Measurements from ENCODE around the gene EID2B.

The EID2B gene

DNA sequence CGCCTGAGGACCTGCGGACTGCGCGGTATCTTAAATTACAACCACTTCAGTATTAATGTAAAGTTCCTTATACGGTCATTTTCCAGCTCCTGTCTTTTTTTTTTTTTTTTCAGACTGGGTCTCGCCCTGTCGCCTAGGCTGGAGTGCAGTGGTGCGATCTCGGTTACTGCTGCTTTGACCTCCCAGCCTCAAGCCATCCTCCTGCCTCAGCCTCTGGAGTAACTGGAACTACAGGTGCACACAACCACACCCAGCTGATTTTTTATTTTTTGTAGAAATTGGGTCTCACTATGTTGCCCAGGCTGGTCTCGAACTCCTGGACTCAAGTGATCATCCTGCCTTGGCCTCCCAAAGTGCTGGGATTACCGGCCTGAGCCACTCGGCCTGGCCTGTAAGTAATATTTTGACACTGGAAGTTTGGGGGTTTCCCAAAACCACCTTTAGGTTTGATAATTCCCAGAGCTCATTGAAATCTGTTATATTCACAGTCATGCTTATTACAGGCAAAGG, 406 bp upstream of the EID2B start:
- DNase-seq (ENCODE audit: low read depth in 1 of 2, low spot score in 1 of 2), result no peak

DNA sequence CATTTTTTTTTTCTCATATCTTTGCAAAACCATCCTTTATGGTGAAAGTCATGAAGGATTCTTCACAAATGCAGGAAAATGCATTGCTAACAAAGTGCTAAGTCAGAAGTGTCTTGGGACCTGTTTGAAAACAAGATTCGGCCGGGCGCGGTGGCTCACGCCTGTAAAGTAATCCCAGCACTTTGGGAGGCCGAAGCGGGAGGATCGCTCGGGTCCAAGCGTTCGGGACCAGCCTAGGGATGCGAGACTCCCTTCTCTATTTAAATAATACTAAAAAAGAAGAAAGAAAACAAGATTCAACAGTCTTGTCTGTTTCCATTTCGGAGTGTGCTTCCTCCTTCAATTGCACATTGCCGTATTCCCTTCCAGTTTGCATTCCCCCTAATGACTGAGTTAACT, 819 bp downstream of the EID2B start:
- DNase-seq (ENCODE audit: low read depth in 1 of 2, low spot score in 1 of 2), result no peak

DNA sequence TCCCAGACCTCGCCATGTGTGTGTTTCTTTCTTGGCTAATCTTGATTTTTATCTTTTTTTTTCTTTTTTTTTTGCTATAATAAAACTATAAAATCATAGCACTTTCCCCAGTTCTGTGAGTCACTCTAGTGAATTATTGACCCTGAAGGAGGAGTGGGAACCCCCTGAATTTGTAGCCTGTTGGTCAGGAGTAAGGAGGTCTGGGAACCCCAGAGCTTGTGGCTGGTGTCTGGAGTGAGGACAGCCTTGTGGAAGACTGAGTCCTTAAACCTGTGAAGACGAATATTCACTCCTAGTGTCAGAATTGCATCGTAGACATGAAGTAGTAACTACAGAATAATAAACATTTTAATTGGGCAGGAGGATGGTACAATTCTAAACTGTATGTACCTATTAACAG, 7.4 kb downstream of the EID2B start:
- no peak for DNase-seq (ENCODE audit: low read depth in 1 of 2, low spot score in 1 of 2)

DNA sequence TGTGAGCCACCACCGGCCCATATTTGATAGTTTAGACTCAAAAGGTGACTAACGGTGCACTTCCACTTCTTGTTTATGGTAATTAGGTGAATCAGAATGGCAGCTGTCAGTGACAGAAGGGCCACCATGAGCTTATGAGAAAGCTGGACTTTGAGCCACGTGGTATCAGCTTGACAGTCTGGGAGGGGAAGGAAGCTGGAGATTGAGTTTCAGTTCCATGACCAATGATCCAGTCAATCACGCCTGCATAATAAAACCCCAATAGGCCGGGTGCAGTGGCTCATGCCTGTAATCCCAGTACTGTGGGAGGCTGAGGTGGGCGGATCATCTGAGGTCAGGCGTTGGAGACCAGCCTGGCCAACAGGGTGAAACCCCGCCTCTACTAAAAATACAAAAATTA, 8.2 kb downstream of the EID2B start:
- no peak for DNase-seq (ENCODE audit: low read depth in 1 of 2, low spot score in 1 of 2)

DNA sequence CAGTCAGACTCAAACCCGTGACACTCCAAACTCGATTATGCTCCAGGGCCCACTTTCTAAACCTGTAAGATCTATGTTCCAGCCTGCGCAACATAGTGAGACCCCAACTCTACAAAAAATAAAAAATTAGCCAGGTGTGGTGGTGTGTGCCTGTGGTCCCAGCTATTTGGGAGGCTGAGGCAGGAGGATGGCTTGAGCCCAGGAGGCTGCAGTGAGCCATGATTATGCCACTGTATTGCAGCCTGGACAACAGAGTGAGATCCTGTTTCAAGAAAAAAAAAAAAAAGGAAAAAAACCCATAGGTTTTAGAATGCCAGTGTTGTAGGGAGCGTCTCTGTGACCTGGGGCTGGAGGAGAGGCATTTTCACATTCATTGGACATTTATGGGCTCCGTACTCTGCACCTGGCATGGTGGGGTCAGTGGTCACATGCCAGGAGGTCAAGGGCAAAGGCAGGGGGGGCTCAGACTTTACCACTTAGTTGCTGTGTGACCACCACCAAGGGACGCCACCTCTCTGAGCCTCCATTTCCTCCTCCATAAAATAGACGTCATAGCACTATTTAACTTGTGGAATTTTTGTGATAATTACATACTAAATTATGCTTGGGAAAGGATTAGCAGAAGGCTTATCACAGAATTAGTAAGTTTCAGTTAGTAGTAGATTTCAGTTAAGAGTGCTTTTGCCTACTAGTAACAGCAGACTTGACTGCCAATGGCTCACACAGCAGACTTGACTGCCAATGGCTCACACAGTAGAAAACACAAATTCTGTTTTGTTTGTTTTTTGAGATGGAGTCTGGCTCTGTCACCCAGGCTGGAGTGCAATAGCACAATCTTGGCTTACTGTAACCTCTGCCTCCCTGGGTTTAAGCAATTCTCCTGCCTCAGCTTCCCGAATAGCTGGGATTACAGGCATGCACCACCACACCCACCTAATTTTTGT, 11.8 kb downstream of the EID2B start:
- no peak for DNase-seq (ENCODE audit: low read depth in 1 of 2, low spot score in 1 of 2)

DNA sequence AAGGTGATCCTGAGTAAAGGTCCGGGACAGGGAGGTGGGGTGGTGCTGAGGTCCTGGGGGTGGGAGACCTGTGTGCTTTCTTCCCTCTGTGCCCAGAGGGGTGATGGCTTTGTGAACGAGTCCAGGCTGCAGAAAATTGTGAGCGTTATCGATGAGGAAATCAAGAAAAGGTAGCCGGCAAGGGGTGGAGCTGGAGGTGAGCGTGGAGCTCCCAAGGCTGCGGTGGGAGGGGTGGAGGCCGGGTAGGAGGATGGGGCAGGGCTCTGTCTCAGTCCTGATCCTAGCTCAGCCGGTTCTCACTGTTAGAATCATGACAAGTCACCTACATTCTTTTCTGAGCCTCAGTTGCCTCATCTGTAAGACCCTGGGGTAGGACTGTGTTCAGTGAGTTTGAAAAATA, 13.7 kb downstream of the EID2B start:
- DNase-seq (ENCODE audit: low read depth in 1 of 2, low spot score in 1 of 2), result no peak

DNA sequence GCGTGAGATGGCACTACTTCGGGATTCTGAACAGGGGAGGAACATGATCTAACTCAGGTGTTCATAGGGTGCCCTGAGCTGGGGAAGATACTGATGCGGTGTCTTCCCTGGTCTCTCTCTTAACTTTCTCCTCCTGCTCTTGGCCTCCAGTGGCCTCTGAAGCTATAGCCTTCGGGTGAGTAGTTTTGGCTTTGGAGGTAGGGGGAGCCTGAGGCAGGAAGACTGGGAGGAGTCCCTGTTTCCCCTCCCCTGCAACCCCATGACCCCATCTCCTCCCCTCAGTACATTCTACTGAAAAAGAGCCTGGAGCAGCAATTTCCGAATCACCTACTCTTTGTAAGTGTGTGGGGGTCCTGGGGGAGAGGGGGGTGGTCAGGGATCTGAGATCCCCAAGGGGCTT, 14.2 kb downstream of the EID2B start:
- DNase-seq (ENCODE audit: low read depth in 1 of 2, low spot score in 1 of 2), result no peak

DNA sequence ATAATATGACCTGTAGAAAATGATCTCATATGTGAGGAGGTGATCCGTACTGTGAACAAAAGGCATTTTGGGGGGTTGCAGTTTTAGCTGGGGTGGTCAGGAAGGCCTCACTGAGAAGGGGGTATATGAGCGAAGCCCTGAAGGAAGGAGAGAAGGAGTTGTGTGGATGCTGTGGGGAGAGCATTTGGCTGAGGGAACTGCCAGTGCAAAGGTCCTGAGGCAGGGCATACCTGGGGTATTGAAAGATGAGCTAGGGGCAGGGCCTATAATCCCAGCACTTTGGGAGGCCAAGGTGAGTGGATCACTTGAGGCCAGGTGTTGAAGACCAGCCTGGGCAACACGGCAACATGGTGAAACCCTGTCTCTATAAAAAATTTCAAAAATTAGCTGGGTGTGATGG, 15.2 kb downstream of the EID2B start:
- DNase-seq (ENCODE audit: low read depth in 1 of 2, low spot score in 1 of 2), result no peak

DNA sequence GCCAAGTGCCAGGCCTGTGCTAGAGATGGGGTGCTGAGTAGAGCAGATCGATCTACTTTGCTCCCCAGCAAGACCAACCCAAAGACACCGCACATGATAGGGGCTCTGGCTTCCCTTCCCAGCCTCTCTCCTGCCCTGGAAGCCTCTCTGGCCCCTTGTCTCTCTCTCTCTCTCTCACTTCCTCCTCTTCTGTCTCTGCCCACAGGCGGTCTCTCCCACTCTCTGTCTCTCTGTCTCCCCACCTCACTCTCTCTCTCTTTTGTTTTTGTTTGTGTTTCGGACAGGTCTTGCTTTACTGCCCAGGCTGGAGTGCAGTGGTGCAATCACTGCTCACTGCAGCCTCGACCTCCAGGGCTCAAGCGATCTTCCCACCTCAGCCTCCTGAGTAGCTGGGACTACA, 16.4 kb downstream of the EID2B start:
- no peak for DNase-seq (ENCODE audit: low read depth in 1 of 2, low spot score in 1 of 2)

DNA sequence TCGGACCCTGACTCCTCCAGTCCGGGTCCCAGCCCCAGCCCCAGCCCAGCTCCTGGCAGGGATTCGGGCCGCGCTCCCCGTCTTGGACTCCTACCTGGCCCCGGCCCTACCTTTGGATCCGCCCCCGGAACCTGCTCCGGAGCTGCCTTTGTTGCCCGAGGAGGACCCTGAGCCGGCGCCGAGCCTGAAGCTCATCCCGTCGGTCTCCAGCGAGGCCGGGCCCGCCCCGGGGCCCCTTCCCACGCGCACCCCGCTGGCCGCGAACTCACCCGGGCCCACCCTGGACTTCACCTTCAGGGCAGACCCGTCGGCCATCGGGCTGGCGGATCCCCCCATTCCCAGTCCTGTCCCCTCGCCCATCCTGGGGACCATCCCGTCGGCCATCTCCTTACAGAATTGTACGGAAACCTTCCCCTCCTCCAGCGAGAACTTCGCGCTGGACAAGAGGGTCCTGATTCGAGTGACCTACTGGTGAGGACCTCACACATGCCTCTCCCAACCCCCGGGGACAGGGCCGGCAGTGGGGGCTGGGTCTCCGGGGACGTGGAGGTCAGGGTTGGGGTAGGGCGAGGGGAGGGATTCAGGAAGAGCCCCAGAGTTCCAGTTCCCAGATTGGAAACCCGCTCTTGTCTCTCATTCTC, 17.0 kb downstream of the EID2B start:
- DNase-seq (ENCODE audit: low read depth in 1 of 2, low spot score in 1 of 2), result no peak

DNA sequence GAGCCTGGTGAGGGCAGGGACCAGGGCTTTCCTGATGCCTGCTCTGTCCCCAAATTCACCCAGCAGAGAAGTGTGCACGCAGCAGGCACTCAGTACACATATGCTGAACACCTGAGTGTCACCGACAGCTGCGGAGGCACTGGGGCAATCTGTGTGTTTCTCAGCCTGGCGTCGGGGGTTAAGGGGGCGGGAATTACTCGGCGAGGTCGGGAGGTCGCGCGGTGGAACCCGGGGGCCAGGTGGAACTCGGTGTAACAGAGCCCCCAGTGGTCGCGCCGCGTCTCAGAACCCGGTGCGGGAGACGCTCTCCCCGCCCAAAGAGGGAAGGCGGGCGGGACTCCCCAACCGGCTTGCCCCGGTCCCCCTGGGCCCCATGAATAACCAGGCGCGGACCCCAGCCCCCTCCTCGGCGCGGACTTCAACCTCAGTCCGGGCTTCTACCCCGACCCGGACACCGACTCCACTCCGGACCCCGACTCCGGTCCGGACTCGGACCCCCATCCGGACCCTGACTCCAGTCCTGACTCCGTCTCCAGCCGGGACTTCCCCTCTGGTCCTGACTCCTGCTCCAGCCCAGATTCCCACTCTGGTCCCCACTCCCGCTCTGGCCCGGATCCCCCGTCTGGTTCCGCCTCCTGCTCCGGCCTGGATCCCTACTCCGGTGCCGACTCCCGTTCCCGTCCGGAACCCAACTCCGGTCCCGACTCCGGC, 17.7 kb downstream of the EID2B start, which contains the start of gene SELENOV:
Gene SELENOV, plus strand, starts transcription at position 300 of the 711 bp plus-strand sequence. Its CDS starts 74 bp downstream, at position 374.
- no peak for DNase-seq (ENCODE audit: low read depth in 1 of 2, low spot score in 1 of 2)

DNA sequence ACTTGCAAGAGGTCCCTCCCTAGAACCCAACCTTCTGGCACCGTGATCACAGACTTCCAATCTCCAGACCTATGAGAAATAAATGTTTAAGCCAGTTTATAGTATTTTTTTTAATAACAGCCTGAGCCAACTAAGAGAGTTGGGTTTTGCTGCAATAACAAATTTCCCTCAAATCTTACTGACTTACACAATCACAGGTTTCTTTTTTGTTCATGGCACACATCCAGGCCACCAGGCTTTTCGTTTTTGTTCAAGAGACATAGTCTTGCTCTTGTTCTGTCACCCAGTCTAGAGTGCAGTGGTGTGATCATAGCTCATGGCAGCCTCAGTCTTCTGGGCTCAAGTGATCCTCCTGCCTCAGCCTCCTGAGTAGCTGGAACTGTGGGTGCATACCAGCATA, 19.7 kb downstream of the EID2B start:
- DNase-seq (ENCODE audit: low read depth in 1 of 2, low spot score in 1 of 2), result no peak

DNA sequence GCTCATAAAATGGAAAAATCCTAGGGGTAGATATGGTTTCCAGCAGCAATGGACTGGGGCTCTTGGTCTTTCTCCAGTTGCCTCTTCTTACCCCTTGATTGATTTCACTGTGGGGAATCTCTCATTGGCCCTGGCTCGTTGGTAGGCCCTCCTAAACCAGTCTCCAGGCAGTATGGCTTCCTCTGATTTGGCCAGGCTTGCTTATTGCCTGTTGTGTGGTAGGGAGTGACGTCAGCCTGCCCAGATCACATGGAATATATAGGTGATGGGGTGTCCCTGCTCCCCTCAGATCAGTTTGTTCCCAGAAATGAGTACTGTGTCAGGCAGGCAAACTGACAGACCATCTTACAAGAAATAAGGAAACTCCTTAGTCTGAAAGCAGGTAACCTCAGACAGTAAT, 23.4 kb downstream of the EID2B start:
- DNase-seq (ENCODE audit: low read depth in 1 of 2, low spot score in 1 of 2), result no peak

DNA sequence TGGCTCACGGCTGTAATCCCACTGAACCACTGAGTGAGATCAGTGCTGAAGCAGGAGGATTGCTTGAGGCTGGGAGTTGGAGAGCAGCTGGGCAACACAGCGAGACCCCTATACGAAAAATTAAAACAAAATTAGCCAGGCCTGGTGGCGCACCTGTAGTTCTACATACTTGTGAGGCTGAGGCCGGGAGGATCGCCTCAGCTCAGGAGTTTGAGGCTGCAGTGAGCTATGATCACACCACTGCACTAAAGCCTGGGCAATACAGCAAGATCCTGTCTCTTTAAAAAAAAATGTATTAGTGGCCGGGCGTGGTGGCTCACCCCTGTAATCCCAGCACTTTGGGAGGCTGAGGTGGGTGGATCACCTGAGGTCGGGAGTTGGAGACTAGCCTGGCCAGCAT, 24.0 kb downstream of the EID2B start:
- no peak for DNase-seq (ENCODE audit: low read depth in 1 of 2, low spot score in 1 of 2)

DNA sequence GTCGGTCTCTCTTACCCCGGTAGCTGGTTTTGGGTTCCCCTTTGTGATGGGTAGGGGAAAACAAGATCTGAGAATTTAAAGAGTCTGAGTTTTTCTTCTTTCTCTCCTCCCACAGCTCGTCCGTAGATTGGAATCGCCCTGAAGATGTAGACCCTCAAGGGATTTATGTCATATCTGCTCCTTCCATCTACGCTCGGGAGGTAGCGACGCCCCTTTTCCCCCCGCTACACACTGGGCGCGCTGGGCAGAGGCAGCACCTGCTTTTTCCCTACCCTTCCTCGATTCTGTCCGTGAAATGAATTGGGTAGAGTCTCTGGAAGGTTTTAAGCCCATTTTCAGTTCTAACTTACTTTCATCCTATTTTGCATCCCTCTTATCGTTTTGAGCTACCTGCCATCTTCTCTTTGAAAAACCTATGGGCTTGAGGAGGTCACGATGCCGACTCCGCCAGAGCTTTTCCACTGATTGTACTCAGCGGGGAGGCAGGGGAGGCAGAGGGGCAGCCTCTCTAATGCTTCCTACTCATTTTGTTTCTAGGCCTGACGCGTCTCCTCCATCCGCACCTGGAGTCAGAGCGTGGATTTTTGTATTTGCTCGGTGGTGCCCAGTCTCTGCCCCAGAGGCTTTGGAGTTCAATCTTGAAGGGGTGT, 24.8 kb downstream of the EID2B start:
- no peak for DNase-seq (ENCODE audit: low read depth in 1 of 2, low spot score in 1 of 2)

DNA sequence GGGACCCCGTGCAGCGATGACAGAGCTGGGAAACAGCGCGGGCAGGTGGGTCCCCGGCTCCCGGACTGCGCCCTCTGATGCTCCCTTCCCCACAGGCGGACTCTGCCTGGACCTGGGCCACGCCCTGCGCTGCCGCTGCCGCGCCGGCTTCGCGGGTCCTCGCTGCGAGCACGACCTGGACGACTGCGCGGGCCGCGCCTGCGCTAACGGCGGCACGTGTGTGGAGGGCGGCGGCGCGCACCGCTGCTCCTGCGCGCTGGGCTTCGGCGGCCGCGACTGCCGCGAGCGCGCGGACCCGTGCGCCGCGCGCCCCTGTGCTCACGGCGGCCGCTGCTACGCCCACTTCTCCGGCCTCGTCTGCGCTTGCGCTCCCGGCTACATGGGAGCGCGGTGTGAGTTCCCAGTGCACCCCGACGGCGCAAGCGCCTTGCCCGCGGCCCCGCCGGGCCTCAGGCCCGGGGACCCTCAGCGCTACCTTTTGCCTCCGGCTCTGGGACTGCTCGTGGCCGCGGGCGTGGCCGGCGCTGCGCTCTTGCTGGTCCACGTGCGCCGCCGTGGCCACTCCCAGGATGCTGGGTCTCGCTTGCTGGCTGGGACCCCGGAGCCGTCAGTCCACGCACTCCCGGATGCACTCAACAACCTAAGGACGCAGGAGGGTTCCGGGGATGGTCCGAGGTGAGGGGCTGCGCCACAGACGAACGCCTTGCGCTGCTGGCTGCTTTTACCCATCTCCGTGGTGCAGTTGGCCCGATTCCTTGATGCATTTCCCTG, 25.5 kb downstream of the EID2B start:
- peak; percentile 16 to 46 for DNase-seq (ENCODE audit: low read depth in 1 of 2, low spot score in 1 of 2)

DNA sequence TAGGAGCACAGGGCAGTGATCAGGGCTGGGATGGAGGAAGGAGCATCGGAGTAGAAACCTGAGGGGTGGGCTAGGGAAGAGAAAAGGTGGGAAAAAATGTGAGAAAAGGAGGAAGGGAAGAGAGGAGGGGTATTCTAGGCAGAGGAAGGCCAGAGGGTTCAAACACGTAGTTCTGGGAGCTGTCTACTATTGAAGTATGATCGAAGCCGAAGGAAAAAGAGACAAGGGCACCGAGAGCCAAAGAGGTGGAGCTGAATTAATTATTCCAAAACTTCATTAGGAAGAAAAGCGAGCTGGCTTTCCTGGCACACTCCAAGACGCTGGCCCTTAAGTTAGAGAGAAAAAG, 26.1 kb downstream of the EID2B start:
- DNase-seq (ENCODE audit: low read depth in 1 of 2, low spot score in 1 of 2), result no peak

DNA sequence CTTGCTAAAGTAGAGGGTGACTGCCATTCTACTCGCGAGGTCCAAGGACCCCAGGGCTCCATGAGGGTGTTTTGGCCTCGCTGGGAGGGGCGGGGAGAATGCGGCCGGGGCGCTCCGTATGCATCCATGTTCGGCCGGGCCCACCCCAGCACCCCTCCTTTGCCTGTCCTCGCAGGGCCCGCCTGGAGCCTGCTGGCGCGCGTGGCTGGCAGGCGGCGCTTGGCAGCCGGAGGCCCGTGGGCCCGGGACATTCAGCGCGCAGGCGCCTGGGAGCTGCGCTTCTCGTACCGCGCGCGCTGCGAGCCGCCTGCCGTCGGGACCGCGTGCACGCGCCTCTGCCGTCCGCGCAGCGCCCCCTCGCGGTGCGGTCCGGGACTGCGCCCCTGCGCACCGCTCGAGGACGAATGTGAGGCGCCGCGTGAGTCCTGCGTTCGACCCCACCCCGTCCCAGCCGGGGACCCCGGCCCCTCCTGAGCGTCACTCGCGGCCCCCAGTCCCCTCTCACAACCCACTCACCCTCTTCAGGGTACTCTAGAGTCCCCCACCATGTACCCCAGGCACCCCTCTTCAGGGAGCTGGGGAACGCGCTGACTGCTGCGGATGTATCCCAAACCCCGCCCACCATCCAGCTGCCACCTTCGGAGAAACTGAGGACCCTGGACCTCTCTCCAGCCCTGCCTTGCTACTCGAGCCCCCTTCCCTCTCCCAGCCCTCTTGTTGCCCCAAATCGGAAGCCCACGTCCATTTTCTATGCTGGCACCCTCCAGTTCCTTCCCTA, 29.8 kb downstream of the EID2B start:
- DNase-seq (ENCODE audit: low read depth in 1 of 2, low spot score in 1 of 2), result peak; percentile 58 to 59

DNA sequence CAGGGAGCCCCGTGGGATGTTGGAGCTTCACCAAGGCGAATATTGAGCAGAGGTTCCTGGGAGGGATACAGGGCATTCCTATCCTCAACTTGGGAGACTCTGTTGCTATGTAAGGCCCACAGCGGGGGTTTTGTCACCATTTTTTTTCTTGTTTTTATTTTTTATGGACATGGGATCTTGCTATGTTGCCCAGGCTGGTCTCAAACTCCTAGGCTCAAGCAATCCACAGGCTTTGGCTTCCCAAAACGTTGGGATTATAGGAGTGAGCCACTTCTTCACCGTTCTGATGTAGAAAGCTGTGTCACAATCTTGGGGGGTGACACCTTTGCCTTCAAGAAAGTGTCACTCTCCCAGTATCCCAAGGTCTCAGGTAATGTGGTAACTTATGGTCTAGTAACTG, 31.3 kb downstream of the EID2B start:
- DNase-seq (ENCODE audit: low read depth in 1 of 2, low spot score in 1 of 2), result no peak

DNA sequence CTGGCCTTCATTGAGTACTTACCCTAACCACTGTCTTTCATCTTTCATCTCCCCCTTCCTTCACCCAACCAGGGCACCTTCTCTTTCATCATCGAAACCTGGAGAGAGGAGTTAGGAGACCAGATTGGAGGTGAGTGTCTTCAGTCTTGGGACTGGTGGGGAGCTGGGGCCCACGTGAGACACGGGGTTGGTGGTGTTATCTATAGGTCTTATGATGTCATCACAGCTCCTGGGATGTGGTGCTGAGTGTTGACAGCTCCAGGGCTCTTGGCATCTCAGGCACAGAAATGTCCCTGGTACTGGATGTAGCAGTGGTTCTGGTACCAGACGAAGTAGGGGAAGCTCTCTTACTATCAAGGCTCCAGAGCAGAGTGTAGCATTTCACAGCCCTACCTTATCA, 32.1 kb downstream of the EID2B start:
- DNase-seq (ENCODE audit: low read depth in 1 of 2, low spot score in 1 of 2), result no peak
